A673 (cell line): ENCODE results near the gene TAAR2. TPM values are rescaled to one million over a fixed set of nuclear protein-coding genes. Genes with fewer than 3 reads are reported as not detected.
"Not testable (repeated sequence)": the region's sequence is repeated elsewhere in the genome, so short reads cannot be mapped to it uniquely, and the experiment has no call there.

Source experiments
- BruUV-seq: library from RNA; stranded (reverse); fragments of 400-500 nt; replicated peaks from 2 replicates; lab custom pipeline; 2021; lab: Mats Ljungman, UMichigan
- CTCF ChIA-PET: fragments of 300-600 bp; sonication (Branson Sonifier 250); formaldehyde crosslinking; loops from one replicate; lab custom pipeline; 2022; ENCODE audit warnings: antibody characterized with exemption; lab: Charles Lee
- POLR2A ChIA-PET: fragments of 300-600 bp; sonication (Branson Sonifier 250); formaldehyde crosslinking; loops from one replicate; lab custom pipeline; 2022; ENCODE audit warnings: antibody characterized with exemption; ENCODE audit not compliant: low non-redundant PET; lab: Charles Lee
- DNase-seq: peaks from one replicate; pipeline ENCODE4 v3.0.0-alpha.2; 2015; ENCODE audit warnings: low spot score
- H3K27ac ChIP-seq: fragments of 200-600 bp; sonication (generic); 2 replicates; pipeline ENCODE4 v1.5.1; 2016; ENCODE audit warnings: mixed run types, low read depth, mild to moderate bottlenecking, mixed read lengths, antibody characterized with exemption, low read length; ENCODE audit not compliant: poor library complexity, severe bottlenecking
- H3K27me3 ChIP-seq: fragments of 200-600 bp; sonication (generic); replicated peaks from 2 replicates; pipeline ENCODE4 v1.6.1; 2017; ENCODE audit warnings: mixed run types, low read depth, mild to moderate bottlenecking, mixed read lengths, antibody characterized with exemption, low read length; ENCODE audit not compliant: insufficient read depth, poor library complexity
- H3K36me3 ChIP-seq: fragments of 200-600 bp; sonication (generic); 2 replicates; pipeline ENCODE4 v1.6.1; 2016; ENCODE audit warnings: mixed run types, mild to moderate bottlenecking, mixed read lengths, antibody characterized with exemption, low read length; ENCODE audit not compliant: insufficient read depth, poor library complexity, severe bottlenecking
- H3K4me1 ChIP-seq: fragments of 200-600 bp; sonication (generic); 2 replicates; pipeline ENCODE4 v1.6.1; 2017; ENCODE audit warnings: mixed run types, mild to moderate bottlenecking, mixed read lengths, antibody characterized with exemption, low read length; ENCODE audit not compliant: insufficient read depth, poor library complexity, severe bottlenecking
- H3K4me3 ChIP-seq: fragments of 200-600 bp; sonication (generic); 2 replicates; pipeline ENCODE4 v1.5.1; 2016; ENCODE audit warnings: low read depth, mixed run types, mild to moderate bottlenecking, mixed read lengths, low read length; ENCODE audit not compliant: poor library complexity, severe bottlenecking
- H3K9me3 ChIP-seq: fragments of 200-600 bp; sonication (generic); 2 replicates; pipeline ENCODE4 v1.6.1; 2016; ENCODE audit warnings: mixed run types, low read depth, mild to moderate bottlenecking, mixed read lengths, antibody characterized with exemption, low read length; ENCODE audit not compliant: poor library complexity, severe bottlenecking
- CTCF ChIP-seq: fragments of 300-800, 200-600 bp; sonication (generic); conservative IDR thresholded peaks from 2 replicates; pipeline ENCODE4 v1.5.1; 2017; ENCODE audit warnings: low read depth, mild to moderate bottlenecking, antibody characterized with exemption, low read length, moderate library complexity, mixed read lengths
- EZH2 ChIP-seq: fragments of 200-600 bp; sonication (generic); IDR thresholded peaks from 2 replicates; pipeline ENCODE4 v1.6.1; 2017; ENCODE audit warnings: borderline replicate concordance, low read depth, mild to moderate bottlenecking, mixed read lengths, antibody characterized with exemption, low read length; ENCODE audit not compliant: poor library complexity, severe bottlenecking
- intact Hi-C: fragments of 100-400 bp; cut with micrococcal nuclease; formaldehyde crosslinking; loops from one replicate; pipeline ENCODE4 v1.10.0; 2022; ENCODE audit not compliant: unreplicated experiment
- total RNA-seq: library from RNA; stranded (reverse); gene quantifications from 2 replicates; pipeline ENCODE4 v1.2.3, GENCODE V29; 2021

The TAAR2 gene
- total RNA-seq, 1 experiment from 2014 or later = not detected

- intact Hi-C loops = no loop called here
- CTCF ChIA-PET = no interaction called here
- DNase-seq = no peak
Observed at GRCh38 chr6:132648356-132648755, 24.3 kb upstream of the TAAR2 start.

GRCh38 chr6:132643547-132643946 is 19.5 kb upstream of the TAAR2 start:
- POLR2A ChIA-PET = no interaction called here
- no TSS peak for BruUV-seq

More at GRCh38 chr6:132648356-132648755, 24.3 kb upstream of the TAAR2 start:
- POLR2A ChIA-PET = no interaction called here
- no TSS peak for BruUV-seq
- no peak for TF ChIP-seq CTCF
- no peak for TF ChIP-seq EZH2
- Histone ChIP-seq H3K27me3 (peaks cover 22% of the 10 kb centered on the region), H3K4me3 (no peak overlapping the region), H3K36me3 (no peaks in the 10 kb centered on the region), H3K4me1 (no peaks in the 10 kb centered on the region), H3K27ac (no peak overlapping the region), H3K9me3 (no peaks in the 10 kb centered on the region)

GRCh38 chr6:132637135-132637534 is 13.1 kb upstream of the TAAR2 start:
- POLR2A ChIA-PET, H3K4me3 ChIP-seq, H3K9me3 ChIP-seq, CTCF ChIA-PET, H3K27ac ChIP-seq, intact Hi-C loops, BruUV-seq, H3K4me1 ChIP-seq, DNase-seq, H3K36me3 ChIP-seq: not testable (repeated sequence)
- H3K27me3 ChIP-seq = peaks cover 33% of the 10 kb centered on the region

More at GRCh38 chr6:132643547-132643946, 19.5 kb upstream of the TAAR2 start:
- Histone ChIP-seq H3K27ac (no peak overlapping the region), H3K27me3 (peaks cover 37% of the 10 kb centered on the region), H3K9me3 (no peaks in the 10 kb centered on the region), H3K36me3 (no peaks in the 10 kb centered on the region), H3K4me3 (no peak overlapping the region), H3K4me1 (no peaks in the 10 kb centered on the region)
- TF ChIP-seq CTCF (no peak), EZH2 (no peak)
- CTCF ChIA-PET = interaction anchor here (1.2 kb wide), 1 partner anchor 61 kb away, joined by 6 read pairs; no protein-coding TSS in a partner anchor
- DNase-seq = no peak
- intact Hi-C loops = no loop called here

- intact Hi-C loops, POLR2A ChIA-PET, DNase-seq, CTCF ChIA-PET, H3K36me3 ChIP-seq, H3K9me3 ChIP-seq, H3K27ac ChIP-seq, H3K4me1 ChIP-seq, BruUV-seq, H3K4me3 ChIP-seq: not testable (repeated sequence)
- H3K27me3 ChIP-seq = peaks cover 35% of the 10 kb centered on the region
Observed at GRCh38 chr6:132635906-132636305, 11.8 kb upstream of the TAAR2 start.

GRCh38 chr6:132635288-132635687 is 11.2 kb upstream of the TAAR2 start:
- intact Hi-C loops, DNase-seq, H3K9me3 ChIP-seq, H3K4me1 ChIP-seq, BruUV-seq, H3K27ac ChIP-seq, POLR2A ChIA-PET, H3K36me3 ChIP-seq, H3K4me3 ChIP-seq, CTCF ChIA-PET: not testable (repeated sequence)
- H3K27me3 ChIP-seq = peaks cover 36% of the 10 kb centered on the region
